Measurements from ENCODE around the gene FARS2. TPM values are rescaled to one million over a fixed set of nuclear protein-coding genes. Genes with fewer than 3 reads are reported as not detected.
"Not testable (repeated sequence)": the region's sequence is repeated elsewhere in the genome, so short reads cannot be mapped to it uniquely, and the experiment has no call there.

The FARS2 gene
- total RNA-seq, 2 experiments from 2014 or later, result 13.8 to 14.3 TPM

DNA sequence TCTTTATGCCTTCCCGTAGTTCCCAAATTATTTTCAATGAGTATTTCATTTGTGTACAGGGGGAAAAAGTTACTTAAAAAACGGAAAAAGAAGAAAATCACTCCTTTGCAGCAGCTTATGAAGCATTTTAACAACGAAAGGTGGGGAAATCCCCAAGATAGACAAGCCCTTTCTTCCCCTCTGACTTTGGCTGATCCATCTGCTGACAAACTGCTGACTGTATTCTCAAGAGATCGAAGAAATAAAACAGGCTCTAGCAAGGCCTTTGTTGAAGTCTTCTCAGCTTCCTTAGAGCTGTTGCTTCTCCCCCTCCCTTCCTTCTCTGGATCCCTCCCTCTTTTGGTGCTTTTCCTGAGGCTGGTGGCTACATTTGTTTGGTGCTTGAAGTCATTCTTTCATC is 420.2 kb downstream of the FARS2 start:
- Histone ChIP-seq H3K4me3 (ENCODE audit: low read depth, low read length, poor library complexity, severe bottlenecking) (no peak overlapping the region), H3K4me2 (ENCODE audit: low read length) (peak overlapping the region; percentile 17; the same call in 1 of the 2 replicates), H3K9me3 (ENCODE audit: low read length) (no peaks in the 10 kb centered on the region), H3K4me1 (ENCODE audit: insufficient read depth, low read length, poor library complexity, severe bottlenecking) (peaks cover 27% of the 10 kb centered on the region), H3K9me2 (ENCODE audit: insufficient read depth, low read length) (no peaks in the 10 kb centered on the region), H4K20me1 (ENCODE audit: insufficient read depth, low read length) (no peaks in the 10 kb centered on the region), H2AFZ (ENCODE audit: low read length) (no peak overlapping the region), H3K27ac (ENCODE audit: low read depth, low read length, poor library complexity, severe bottlenecking) (no peak overlapping the region), H3K36me3 (ENCODE audit: insufficient read depth, low read length) (no peaks in the 10 kb centered on the region), H3K79me2 (ENCODE audit: insufficient read depth, low read depth, low read length) (no peaks in the 10 kb centered on the region)
- DNase-seq (ENCODE audit: low spot score), result peak; percentile 28
- BruUV-seq (replicated peaks), result no TSS peak
- TF ChIP-seq EZH2phosphoT487 (IDR thresholded peaks at IDR 0.05; ENCODE audit: borderline replicate concordance, low read depth, low read length), result no peak
- TF ChIP-seq, protein P1, sequence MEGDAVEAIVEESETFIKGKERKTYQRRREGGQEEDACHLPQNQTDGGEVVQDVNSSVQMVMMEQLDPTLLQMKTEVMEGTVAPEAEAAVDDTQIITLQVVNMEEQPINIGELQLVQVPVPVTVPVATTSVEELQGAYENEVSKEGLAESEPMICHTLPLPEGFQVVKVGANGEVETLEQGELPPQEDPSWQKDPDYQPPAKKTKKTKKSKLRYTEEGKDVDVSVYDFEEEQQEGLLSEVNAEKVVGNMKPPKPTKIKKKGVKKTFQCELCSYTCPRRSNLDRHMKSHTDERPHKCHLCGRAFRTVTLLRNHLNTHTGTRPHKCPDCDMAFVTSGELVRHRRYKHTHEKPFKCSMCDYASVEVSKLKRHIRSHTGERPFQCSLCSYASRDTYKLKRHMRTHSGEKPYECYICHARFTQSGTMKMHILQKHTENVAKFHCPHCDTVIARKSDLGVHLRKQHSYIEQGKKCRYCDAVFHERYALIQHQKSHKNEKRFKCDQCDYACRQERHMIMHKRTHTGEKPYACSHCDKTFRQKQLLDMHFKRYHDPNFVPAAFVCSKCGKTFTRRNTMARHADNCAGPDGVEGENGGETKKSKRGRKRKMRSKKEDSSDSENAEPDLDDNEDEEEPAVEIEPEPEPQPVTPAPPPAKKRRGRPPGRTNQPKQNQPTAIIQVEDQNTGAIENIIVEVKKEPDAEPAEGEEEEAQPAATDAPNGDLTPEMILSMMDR (conservative IDR thresholded peaks at IDR 0.05; ENCODE audit: low read length), result no peak
- intact Hi-C loops (cut with micrococcal nuclease; ENCODE audit: unreplicated experiment), result no loop called here
- ChIA-PET POLR2A (interaction anchor here (0.6 to 1.0 kb wide), 2 partner anchors 54 to 327 kb away, joined by 4 read pairs; no protein-coding TSS in a partner anchor), CTCF (ENCODE audit: unreplicated experiment) (no interaction called here)

DNA sequence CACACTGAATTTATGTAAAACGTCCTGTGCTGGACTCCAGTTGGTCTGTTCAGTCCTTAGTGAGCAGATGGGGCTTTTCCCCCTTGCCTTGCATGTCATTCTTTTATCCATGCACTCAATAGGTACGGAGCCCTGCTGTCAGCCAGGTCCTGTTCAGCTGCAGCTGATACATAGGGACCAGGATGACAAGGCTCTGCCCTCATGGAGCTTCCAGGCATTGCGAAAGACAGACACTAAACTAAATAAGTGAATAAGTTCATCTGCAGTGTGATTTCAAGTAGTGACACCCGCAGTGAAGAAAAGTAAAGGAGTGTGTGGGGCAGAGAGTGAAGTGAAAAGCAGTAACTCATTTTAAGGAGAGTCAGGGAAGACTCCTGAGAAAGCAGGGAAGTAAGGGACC is 421.2 kb downstream of the FARS2 start:
- intact Hi-C loops (cut with micrococcal nuclease; ENCODE audit: unreplicated experiment), result no loop called here
- CTCF ChIA-PET (ENCODE audit: unreplicated experiment), result no interaction called here
- no TSS peak for BruUV-seq (replicated peaks)

DNA sequence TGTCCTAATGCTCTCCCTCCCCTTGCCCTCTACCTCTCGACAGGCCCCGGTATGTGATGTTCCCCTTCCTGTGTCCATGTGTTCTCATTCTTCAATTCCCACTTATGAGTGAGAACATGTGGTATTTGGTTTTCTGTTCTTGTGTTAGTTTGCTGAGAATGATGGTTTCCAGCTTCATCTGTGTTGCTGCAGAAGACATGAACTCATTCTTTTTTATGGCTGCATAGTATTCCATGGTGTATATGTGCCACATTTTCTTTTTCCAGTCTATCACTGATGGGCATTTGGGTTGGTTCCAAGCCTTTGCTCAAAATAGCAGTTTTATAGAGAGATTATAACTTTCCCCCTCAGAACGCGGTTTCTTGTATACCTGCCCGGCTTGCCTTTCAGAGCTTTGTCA is 422.4 kb downstream of the FARS2 start:
- H3K4me2 ChIP-seq (ENCODE audit: low read length); H3K9me3 ChIP-seq (ENCODE audit: low read length); H2AFZ ChIP-seq (ENCODE audit: low read length); H3K4me3 ChIP-seq (ENCODE audit: low read depth, low read length, poor library complexity, severe bottlenecking); H3K9me2 ChIP-seq (ENCODE audit: insufficient read depth, low read length); H3K36me3 ChIP-seq (ENCODE audit: insufficient read depth, low read length); H4K20me1 ChIP-seq (ENCODE audit: insufficient read depth, low read length); DNase-seq (ENCODE audit: low spot score); intact Hi-C loops (cut with micrococcal nuclease; ENCODE audit: unreplicated experiment); BruUV-seq (replicated peaks); H3K27ac ChIP-seq (ENCODE audit: low read depth, low read length, poor library complexity, severe bottlenecking); H3K79me2 ChIP-seq (ENCODE audit: insufficient read depth, low read depth, low read length): not testable (repeated sequence)
- H3K4me1 ChIP-seq (ENCODE audit: insufficient read depth, low read length, poor library complexity, severe bottlenecking), result peaks cover 27% of the 10 kb centered on the region
- ChIA-PET CTCF (ENCODE audit: unreplicated experiment) (interaction anchor here (0.6 kb wide), 1 partner anchor 76 kb away, joined by 3 read pairs; no protein-coding TSS in a partner anchor), POLR2A (interaction anchor here (0.8 kb wide), 1 partner anchor 21 kb away, joined by 3 read pairs; no protein-coding TSS in a partner anchor)

More for the DNA sequence above, 421.2 kb downstream of the FARS2 start:
- no peak for TF ChIP-seq EZH2phosphoT487 (IDR thresholded peaks at IDR 0.05; ENCODE audit: borderline replicate concordance, low read depth, low read length)
- TF ChIP-seq, protein P1 (conservative IDR thresholded peaks at IDR 0.05; ENCODE audit: low read length), result no peak
- no peaks in the 10 kb centered on the region for H3K36me3 ChIP-seq (ENCODE audit: insufficient read depth, low read length)
- H3K79me2 ChIP-seq (ENCODE audit: insufficient read depth, low read depth, low read length), result no peaks in the 10 kb centered on the region
- no peak overlapping the region for H3K4me2 ChIP-seq (ENCODE audit: low read length)
- H3K4me1 ChIP-seq (ENCODE audit: insufficient read depth, low read length, poor library complexity, severe bottlenecking), result peaks cover 27% of the 10 kb centered on the region
- H3K9me3 ChIP-seq (ENCODE audit: low read length), result no peaks in the 10 kb centered on the region
- DNase-seq (ENCODE audit: low spot score), result no peak
- H3K27ac ChIP-seq (ENCODE audit: low read depth, low read length, poor library complexity, severe bottlenecking), result no peak overlapping the region
- H3K4me3 ChIP-seq (ENCODE audit: low read depth, low read length, poor library complexity, severe bottlenecking), result no peak overlapping the region
- H2AFZ ChIP-seq (ENCODE audit: low read length), result no peak overlapping the region
- H4K20me1 ChIP-seq (ENCODE audit: insufficient read depth, low read length), result no peaks in the 10 kb centered on the region
- POLR2A ChIA-PET, result interaction anchor here (1.0 kb wide), 1 partner anchor 15 kb away, joined by 3 read pairs; no protein-coding TSS in a partner anchor
- H3K9me2 ChIP-seq (ENCODE audit: insufficient read depth, low read length), result no peaks in the 10 kb centered on the region
